HG02970 (cell line): ENCODE measurements around the gene AMH.

Experiments
- ATAC-seq: cut with Tn5 transposase; IDR thresholded peaks from one replicate; pipeline ENCODE4 v1.9.1; 2021; ENCODE audit warnings: mild to moderate bottlenecking, moderate library complexity, moderate number of reproducible peaks; ENCODE audit not compliant: unreplicated experiment, low FRiP score

The AMH gene

DNA sequence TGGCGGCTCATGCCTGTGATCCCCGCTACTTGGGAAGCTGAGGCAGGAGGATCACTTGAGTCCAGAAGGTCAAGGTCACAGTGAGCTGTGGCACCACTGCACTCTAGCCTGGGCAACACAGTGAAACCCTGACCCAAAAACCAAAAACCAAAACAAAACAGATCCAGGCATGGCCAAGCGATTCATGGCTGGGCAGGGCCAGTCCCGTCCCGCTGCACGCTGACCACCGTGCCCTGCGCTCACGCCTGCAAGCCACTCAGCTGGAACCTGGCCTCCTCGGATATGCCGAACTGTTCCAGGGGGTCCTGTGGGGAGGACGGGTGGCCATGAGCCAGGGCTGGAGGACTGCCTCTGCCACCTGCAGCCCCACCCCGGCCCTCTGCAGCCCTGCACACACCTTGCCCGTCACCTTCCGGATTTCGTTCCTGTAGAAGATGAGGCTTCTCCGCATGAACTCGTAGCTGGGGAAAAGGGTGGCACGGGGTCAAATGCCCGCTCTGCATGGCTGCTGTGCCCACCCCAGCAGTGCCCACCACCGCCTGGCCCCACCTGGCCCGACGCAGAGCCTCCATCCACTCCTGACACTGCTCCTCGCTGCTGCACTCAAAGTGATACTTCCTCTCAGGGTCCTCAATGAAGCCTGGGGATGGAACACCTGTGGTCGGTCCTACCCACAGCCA is 15.4 kb upstream of the AMH start:
- ATAC-seq = no peak

DNA sequence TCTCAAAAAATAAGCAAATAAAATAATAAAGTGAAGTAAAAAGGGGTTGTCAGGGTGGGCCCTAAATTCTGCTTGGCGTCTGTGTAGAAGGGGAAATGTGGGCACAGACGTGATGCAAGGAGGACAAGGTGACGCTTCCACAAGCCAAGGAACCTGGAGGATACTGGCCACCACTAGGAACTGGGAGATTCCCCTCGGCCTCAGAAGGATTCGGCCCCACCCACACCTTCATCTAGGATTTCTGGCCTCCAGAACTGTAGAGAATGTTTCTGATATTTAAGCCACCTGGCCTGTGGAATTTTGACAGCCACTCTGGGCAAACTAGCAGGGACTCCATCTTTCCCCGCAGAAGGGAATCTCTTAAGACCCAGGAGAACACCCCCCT is 14.1 kb upstream of the AMH start:
- no peak for ATAC-seq

DNA sequence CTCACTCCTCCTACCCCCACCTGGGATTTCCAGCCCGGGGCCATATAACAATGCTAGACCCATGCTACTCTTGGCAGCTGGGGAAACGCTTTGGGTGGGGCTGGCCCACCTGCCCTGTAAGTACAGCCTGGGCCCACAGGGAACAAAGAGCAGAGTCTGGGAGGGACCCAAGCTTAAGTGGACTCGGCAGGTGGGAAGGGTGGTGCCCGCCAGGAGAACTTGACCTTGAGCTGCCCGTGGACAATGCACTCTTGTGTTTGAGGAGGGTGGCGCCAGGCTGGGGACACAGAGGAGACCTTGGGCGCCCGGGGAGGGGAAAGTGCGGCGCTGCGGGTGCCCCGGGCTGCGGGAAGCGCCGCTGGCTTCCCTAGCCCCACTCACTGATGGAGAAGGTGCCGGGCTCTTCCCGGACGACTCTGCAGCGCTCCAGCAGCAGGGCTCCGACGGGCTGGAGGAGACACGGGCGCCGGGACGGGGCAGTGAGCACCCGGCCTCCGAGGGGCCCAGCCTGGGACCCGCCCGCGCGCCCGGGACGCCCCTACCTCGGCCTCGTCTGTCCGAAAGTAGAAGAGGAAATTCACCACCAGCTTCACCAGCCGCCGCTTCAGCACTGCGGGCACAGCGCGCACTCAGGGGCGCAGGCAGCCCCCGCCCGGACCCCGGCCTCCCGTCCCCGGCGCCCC is 13.6 kb upstream of the AMH start:
- ATAC-seq = peak; percentile 9

DNA sequence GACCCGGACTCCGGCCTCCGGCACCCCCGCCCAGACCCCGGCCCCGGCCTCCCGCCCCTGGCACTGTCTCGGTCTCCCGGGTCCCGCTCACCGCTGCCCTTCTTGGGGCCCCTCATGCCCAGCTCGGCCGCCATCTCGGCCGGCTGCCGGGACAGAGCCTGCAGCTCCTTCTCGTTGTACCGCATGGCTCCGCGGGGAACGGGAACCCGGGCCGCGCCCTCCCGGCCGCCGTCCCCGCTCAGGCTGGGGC is 13.1 kb upstream of the AMH start:
- no peak for ATAC-seq

DNA sequence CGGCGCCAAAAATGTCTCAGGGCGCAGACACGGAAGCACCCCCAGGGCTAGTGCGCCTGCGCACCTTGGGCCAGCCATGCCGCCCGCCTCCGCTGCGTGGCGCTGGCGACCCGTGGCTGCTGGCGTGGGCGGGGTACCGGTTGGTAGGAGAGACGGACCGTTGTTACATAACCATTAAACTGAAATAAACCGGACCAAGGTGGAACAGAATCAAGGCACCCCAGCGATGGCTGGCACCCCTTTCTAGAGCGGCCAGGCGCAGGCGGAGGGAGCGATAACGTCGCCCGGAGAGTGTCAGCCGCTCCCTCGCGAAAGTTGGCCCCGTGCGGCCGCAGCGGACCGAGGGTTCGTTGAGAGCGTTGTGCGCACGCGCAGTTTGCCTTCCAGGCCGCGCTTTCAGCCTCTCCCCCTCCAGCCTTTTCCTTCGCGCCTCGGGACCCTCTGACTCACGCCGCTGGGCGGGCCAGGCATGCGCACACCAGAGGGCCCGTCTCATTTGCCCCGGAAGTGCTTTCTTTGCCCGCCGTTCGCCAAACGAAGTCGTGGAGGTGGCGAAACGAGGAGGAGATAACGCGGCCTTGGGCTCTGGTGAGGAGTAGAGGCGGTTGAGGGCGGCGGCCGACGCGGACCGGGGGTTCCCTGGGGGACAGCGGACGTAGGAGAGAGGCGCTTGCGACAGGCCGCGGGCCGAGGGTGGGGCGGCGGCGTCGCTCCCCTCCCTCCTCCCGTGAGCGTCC is 12.6 kb upstream of the AMH start, which contains the start of the genes PLEKHJ1 and SF3A2:
TSS of gene PLEKHJ1 (minus strand) at position 16 of the 737 bp plus-strand sequence. CDS start 81 bp downstream, outside the sequence.
TSS of gene SF3A2 (plus strand) at position 511 of the 737 bp plus-strand sequence. CDS start 6,595 bp downstream, outside the sequence.
- ATAC-seq = peak; percentile 76

DNA sequence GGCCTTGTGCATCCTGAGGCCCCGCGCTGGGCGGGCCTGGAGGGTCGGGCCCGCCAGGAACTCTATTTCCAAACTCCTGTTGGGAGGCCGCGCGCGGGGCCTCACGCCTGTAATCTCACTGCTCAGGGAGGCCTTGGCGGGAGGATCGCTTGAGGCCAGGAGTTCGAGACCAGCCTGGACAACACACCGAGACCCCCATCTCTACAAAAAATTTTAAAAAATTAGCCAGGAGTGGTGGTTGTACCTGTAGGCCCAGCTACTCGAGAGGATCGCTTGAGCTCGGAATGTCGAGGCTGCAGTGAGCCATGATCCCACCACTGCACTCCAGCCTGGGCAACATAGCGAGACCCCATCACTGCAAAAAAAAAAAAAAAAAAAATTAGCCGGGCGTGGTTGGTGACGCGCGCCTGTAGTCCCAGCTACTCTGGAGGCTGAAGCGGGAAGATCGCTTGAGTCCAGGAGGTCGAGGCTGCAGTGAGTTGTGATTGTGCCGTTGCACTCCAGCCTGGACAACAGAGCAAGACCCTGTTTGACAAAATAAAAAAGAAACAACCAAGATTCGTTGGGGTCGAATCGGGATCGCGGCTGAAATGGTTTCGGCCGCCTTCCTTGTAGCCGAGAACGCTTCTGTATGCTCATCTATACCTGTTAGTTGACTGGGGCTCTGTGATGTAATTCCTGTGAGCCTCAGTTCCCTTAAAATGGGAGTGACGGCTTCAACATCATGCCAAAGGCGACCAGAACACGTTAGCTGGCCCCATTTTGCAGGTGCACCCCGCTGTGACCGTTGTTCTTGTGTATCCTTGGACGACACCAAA is 11.9 kb upstream of the AMH start:
- no peak for ATAC-seq

DNA sequence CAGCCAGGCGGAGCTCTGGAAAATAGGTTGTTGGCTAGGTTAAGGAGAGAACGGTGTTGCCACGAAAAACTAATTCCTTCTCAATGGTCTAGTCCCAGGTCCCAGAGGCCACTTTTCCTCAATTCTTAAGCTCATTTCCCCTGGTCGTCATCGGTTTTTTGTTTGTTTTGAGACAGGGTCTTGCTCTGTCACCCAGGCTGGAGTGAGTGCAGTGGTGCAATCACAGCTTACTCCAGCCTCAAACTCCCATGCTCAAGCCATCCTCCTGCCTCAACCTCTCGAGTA is 11.3 kb upstream of the AMH start:
- ATAC-seq = no peak

DNA sequence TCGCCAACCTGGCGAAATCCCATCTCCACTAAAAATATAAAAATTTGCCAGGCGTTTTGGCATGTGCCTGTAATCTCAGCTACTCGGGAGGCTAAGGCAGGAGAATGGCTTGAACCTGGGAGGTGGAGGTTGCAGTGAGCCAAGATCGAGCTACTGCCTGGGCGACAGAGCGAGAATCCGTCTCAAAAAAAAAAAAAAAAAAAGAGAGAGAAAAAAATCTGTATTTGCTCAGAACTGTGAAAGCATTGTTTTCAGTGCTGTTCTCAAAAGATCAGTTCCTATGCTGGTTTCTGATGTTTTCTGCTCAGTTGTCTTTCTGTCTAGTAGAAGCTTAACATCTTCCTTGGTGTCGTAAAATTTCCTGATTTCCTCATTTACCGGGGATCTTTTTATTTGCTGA is 9.9 kb upstream of the AMH start:
- ATAC-seq = no peak

DNA sequence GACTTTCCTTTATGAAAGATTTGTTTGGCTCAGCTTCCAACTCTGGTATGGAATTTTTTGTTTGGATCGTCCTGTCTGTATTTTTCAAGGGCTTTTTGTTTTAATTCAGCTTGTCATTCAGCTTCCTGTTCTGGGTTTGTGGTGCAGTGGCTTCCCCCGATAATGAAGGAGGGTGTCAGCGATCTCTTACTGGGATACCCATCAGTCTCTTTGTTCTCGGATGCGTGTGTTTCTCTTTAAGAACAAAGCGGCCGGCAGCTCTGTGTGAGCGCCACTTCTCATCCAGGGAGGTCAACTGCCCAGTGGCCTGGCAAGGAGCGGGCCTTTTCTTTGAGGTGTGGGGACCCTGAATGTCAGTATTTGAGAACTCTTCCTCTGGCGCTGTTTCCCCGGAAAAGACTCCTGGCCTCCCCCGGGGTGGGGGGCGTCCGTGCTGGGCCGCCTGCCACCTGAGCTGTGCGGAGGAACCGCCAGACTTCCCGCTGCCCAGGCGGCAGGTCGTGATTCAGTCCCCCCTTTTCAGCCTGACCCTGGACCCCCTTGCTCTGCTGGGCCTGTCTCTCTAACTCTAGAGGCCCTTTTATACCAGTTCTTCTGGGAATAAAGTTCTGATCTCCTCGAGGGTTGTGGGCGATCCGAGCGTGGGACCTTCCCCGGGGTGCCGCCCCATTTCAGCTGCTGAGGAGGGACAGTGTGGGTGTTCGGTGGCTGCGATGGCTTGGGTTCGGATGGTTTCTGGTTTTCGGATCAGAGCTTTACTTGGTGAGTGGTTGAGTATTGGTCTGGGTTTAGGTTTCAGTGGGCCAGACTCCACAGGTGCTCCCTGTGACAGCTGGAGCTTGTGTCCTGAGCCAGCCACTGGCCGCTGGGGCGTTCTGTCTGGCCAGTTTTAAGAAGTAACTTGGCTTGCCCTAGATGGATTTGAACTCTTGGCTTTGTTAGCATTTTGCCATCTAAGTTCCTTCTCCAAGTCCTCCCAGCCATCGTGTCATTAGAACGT is 9.1 kb upstream of the AMH start:
- no peak for ATAC-seq

DNA sequence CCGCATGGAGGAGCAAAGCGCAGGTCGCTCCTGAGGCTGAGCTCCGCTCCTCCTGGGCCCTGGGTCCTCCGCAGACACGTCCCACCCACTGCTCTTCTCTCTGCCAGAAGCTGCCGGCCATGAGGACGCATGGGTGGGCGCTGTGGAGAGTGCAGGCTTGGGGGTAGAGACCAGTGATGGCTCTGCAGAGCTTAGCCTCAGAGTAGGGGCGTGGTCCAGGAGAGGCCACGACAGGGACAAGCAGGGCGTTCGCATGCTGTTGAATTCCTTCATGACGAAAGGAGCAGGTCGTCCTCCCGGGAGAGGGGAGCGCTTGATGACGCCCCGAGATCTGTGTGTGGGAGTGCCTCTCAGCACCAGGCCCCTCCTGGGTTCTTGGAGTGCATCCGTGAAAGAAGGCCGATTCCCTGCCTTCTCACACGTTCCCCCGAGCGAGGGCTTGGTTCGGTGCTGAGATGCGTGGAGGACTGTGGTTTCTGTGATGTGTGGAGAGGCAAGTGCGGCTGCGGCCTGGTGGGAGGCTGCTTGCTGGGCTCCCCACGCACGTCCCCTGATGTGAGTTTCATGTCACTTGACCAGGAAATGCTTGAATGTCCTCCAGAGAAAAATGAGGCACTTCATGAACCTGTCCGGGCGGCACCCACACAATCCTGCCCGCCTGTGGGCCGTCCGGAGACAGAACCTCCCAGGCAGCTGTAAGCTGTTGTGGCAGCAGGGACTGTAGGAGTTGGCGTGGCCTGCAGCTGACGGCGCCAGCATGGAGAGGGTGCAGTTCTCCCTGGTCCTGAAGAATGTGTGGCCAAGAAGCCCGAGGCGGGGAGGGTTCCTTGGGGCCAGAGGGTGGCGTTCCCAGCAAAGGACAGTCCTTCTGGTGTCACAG is 8.0 kb upstream of the AMH start:
- ATAC-seq = no peak

DNA sequence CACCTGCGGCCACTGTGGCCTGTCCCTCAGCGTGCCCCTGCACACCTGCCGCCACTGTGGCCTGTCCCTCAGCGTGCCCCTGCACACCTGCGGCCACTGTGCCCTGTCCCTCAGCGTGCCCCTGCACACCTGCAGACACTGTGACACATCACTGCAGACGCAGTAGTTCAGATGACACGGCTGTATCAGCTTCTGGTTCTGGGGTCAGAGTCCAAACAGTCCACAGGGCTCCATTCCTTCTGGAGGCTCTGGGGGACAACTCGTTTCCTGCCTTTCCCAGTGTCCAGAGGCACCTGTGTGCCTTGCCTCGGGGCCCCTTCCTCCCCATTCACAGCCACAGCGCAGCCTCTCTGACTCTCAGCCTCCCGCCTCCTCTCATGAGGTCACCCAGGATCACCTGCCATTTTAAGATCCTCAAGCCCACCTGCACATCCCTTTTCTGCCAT is 7.0 kb upstream of the AMH start:
- no peak for ATAC-seq

DNA sequence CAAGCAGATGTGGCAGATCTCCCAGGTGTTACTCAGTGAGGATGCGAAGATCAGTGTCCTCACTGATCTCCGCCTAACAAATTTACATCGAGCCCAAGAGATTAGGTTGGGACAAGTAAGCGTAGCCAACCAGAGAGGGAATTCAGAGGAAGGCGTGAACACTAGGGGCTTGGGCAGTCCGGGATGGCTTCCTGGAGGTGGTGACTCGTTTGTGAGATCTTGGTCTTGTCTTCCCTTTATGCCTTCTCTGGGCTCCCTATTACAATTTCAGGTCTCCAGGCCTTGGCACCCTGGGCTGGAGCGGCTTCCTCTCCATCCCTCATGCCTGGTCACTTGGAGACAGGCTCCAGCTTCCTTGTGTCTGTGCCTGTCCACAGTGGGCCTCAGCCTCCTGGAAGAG is 6.3 kb upstream of the AMH start:
- ATAC-seq = no peak

DNA sequence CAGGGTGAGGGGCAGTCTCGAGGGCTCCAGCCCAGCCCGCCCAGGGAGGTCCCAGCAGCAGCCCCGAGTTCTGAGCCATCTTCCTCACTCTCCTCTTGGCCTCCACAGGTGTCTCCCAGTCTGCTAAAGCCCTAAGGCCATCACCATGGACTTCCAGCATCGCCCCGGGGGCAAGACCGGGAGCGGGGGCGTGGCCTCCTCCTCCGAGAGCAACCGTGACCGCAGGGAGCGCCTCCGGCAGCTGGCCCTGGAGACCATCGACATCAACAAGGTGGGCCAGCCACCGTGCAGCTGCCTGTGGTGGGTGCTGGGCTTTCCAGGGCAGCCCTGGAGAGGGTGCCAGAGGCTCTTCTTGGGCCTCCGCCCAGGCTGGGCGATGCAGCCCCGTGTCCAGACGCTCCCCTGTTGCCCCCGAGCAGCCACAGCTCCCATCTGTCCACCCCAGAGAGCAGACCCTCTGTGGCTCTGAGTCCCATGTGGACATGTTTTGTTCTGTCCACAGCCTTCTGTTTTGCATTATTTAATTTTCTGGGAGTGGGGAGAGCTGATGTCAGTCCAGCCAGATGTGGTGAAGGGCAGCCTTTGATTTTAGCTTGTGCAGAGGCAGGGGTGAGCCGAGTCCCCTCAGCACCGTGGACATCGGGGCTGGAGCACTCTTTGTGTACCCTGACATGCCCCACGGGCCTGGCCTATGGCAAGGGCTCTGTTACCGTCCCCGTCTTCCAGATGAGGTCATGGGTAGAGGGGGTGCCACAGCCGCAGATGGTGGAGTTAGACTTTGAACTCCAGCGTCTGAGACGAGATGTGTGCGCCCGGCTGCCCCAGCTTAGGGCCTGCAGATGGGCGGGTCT is 5.6 kb upstream of the AMH start:
- ATAC-seq = no peak

DNA sequence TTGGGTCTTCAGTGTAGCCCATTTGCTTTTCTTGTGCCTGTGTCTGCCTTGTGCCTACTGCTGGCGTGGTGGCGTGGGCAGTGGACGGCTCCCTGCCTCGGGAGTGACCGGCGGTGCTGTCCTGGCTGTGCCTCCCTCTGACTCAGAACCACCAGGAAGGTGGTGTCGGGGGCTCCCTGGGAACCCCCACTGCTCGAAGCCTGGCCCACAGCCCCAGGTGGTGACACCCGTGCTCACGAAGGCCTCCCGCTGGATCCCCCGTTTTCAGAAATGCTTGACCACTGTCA is 5.1 kb upstream of the AMH start:
- ATAC-seq = no peak

DNA sequence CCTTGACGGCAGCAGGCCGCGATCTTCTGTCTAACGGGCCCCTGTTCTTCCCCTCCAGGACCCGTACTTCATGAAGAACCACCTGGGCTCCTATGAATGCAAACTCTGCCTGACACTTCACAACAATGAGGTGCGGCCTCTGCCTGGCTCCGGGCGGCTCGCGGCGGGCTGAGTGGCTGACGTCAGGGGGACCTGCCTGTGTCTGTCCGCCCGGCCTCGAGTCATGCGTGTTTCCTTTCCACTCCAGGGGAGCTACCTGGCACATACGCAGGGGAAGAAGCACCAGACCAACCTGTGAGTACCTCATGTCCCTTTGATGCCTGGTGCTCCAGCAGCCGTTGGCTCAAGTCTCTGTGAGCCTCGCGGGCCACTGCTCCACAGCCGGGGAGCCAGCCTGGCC is 4.6 kb upstream of the AMH start:
- no peak for ATAC-seq

DNA sequence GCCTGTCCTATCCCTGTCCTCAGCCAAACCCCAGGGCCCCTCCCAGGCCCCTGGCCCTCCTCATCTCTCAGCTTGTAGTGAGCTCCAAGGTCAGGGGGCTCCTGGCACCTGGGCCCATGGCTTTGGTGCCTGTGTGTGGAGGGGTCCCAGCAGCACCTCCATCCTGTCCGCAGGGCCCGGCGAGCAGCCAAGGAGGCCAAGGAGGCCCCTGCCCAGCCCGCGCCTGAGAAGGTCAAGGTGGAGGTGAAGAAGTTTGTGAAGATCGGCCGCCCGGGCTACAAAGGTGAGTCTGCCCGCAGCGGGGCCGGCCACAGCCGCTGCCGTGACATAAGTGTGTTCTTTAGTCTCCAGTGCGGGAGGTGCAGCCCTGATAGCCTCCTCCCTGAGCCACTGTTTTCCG is 3.9 kb upstream of the AMH start:
- no peak for ATAC-seq

DNA sequence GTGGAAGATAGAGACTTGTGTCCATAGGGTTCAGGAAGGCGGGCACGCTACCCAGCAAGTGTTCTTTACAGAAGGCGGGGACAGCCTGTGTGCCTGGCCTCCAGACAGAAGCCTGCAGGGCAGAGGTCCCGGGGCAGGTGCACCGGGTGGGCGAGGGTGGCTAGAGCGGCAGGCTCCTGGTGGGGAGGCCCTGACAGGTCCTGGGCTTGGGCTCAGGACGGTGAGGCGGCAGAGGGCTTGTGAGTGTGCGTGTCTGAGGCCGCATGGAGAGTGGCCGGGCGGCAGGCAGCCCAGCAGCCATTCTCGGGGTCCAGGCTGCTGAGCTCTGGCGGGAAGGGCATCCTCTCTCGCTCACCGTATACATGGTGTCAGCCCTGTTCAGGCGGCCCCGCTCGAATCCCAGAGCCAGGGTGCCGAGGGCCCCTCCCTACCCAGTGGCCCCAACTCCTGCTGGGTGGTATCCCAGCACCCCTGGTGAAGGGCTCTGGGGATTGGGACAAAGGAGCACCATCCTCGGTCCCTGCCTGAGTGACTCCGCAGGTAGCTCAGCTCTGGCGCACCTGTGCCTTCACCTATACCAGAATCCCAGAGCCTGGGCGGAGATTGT is 3.0 kb upstream of the AMH start:
- ATAC-seq = no peak

DNA sequence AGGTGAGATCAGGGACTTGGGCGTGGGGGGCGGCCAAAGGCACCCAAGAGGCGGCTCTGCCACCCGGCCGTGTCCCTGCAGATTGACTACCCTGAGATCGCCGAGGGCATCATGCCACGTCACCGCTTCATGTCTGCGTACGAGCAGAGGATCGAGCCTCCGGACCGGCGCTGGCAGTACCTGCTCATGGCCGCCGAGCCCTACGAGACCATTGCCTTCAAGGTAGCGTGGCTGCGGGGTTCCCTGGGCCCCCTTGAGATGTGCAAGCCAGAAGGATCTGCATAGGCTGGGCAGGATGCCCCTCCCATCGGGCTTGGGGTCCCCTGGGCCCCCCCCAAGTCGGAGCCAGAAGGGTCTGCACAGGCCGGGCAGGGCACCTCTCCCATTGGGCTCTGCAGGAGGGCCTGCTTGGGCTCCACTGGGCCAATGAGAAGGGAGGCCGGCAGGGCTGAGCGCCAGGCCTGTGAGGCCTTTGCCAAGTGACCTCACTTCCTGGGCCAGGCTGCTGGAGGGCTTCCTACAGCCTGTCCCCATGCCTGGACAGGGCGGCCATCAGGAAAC is 2.2 kb upstream of the AMH start:
- ATAC-seq = no peak
